Measurements from ENCODE around the gene EIF6. TPM values are rescaled to one million over a fixed set of nuclear protein-coding genes. Genes with fewer than 3 reads are reported as not detected.

EIF6 gene
- total and polyA plus RNA-seq, 2 of the 8 experiments (the other 6 are each of a cell fraction or from before 2014, with no cell fraction given), result 184 to 319 TPM

DNA sequence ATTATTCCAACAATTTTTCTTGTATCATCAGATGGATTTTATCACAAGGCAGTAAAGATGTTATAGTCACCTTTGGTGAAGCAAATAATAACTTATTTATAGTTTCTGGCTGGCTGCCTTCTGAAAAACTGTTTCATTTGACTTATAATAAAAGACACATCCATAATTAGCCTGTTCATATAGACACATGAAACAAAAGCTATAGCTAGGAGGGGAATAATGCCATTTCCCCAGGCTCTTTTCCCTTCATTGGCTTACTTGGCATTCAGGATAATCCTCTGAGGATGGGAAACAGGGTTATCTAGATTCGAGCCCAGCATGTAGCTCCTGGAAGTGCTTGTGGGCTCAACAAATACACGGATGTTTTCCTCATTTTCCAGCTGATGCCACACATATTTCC lies 40.6 kb downstream of the EIF6 start (continued):
- TF ChIP-seq CHD7 (IDR thresholded peaks at IDR 0.05; ENCODE audit: insufficient replicate concordance, low read length) (no peak), BACH1 (IDR thresholded peaks at IDR 0.05; ENCODE audit: low read length) (no peak), BRCA1 (IDR thresholded peaks at IDR 0.05; ENCODE audit: low read depth, low read length) (no peak), NRF1 (IDR thresholded peaks at IDR 0.05; ENCODE audit: low read depth, low read length) (no peak), KDM5A (IDR thresholded peaks at IDR 0.05; ENCODE audit: low read length) (no peak), ATF2 (IDR thresholded peaks at IDR 0.05; ENCODE audit: low read length) (no peak), GABPA (IDR thresholded peaks at IDR 0.05; ENCODE audit: borderline replicate concordance, insufficient read depth, low read length) (no peak), JUND (IDR thresholded peaks at IDR 0.05; ENCODE audit: low read length) (no peak), SIRT6 (IDR thresholded peaks at IDR 0.05; ENCODE audit: low read length) (no peak), TEAD4 (IDR thresholded peaks at IDR 0.05; ENCODE audit: low read depth, low read length) (no peak)

All from H1 (cell line).